ENCODE measurements around the gene ZNF665. TPM values are rescaled to one million over a fixed set of nuclear protein-coding genes. Genes with fewer than 3 reads are reported as not detected.
"Not testable (repeated sequence)": the region's sequence is repeated elsewhere in the genome, so short reads cannot be mapped to it uniquely, and the experiment has no call there.

ZNF665 gene
- total and polyA plus RNA-seq, 2 donors (not counting 3 experiments of a cell fraction or from before 2014, with no cell fraction given), result 1.3 to 2.1 TPM

DNA sequence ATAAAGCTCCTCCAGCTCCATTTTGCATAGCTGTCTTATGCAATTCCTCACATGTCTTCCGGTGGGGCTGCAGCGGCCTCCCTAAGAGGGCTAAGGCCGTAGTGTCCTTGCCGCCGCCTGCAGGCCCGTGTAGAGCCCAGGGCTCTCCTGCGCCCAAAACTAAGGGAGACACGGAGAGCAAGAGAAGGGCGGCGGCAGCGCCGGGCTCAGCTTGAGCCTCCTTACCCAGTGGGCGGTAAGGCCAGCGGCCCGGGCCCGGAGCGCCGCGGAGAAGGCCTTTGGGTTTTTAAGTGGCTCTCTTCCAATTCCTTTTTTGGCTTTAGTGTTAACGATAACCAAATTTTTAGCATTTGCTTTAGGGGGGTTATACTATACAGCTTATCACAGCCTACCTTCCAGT lies 31.4 kb upstream of the ZNF665 start:
- Histone ChIP-seq H3K9ac (replicated peaks; ENCODE audit: extremely low read depth, insufficient read depth, low read length) (no peak overlapping the region), H3K4me2 (ENCODE audit: insufficient read depth, low read length) (no peak overlapping the region), H3K27ac (ENCODE audit: insufficient read depth, low read depth, low read length) (no peak overlapping the region), H3K36me3 (ENCODE audit: control insufficient read depth in 2 of 2, extremely low read depth in 1 of 2, insufficient read depth in 2 of 2, low read length in 2 of 2) (no peaks in the 10 kb centered on the region), H3K79me2 (ENCODE audit: control insufficient read depth, insufficient read depth, low read length) (no peaks in the 10 kb centered on the region), H3K4me3 (replicated peaks in 1 of 3; ENCODE audit: insufficient read depth in 1 of 3, low read depth in 1 of 3, low read length in 3 of 3) (no peak overlapping the region), H3K9me1 (replicated peaks; ENCODE audit: control insufficient read depth, extremely low read depth, insufficient read depth, low read length) (no peaks in the 10 kb centered on the region), H3K27me3 (ENCODE audit: control insufficient read depth in 2 of 2, insufficient read depth in 2 of 2, low read length in 2 of 2) (no peaks in the 10 kb centered on the region), H3K4me1 (ENCODE audit: control insufficient read depth, extremely low read depth, insufficient read depth, low read length) (no peaks in the 10 kb centered on the region), H4K20me1 (replicated peaks; ENCODE audit: control insufficient read depth, extremely low read depth, insufficient read depth, low read length) (no peaks in the 10 kb centered on the region), H3K9me3 (replicated peaks; ENCODE audit: control insufficient read depth, insufficient read depth, low read length) (peaks cover 2% of the 10 kb centered on the region), H2AFZ (ENCODE audit: low read depth, low read length) (no peak overlapping the region)
- CTCF ChIA-PET, result interaction anchor here (1.3 kb wide), 1 partner anchor 148 kb away, joined by 3 read pairs; no protein-coding TSS in a partner anchor
- intact Hi-C loops (cut with micrococcal nuclease) (no loop called here), dilution Hi-C loops (cut with MboI; ENCODE audit: extremely low pct_ligation_motif_present, low sequenced_read_pairs) (no loop called here)
- POLR2A ChIA-PET, result no interaction called here
- FAIRE-seq (no peak), DNase-seq (ENCODE audit: low read depth, low spot score) (no peak)
- TF ChIP-seq, protein P1, sequence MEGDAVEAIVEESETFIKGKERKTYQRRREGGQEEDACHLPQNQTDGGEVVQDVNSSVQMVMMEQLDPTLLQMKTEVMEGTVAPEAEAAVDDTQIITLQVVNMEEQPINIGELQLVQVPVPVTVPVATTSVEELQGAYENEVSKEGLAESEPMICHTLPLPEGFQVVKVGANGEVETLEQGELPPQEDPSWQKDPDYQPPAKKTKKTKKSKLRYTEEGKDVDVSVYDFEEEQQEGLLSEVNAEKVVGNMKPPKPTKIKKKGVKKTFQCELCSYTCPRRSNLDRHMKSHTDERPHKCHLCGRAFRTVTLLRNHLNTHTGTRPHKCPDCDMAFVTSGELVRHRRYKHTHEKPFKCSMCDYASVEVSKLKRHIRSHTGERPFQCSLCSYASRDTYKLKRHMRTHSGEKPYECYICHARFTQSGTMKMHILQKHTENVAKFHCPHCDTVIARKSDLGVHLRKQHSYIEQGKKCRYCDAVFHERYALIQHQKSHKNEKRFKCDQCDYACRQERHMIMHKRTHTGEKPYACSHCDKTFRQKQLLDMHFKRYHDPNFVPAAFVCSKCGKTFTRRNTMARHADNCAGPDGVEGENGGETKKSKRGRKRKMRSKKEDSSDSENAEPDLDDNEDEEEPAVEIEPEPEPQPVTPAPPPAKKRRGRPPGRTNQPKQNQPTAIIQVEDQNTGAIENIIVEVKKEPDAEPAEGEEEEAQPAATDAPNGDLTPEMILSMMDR (IDR thresholded peaks at IDR 0.05; ENCODE audit: extremely low read depth in 1 of 2, insufficient read depth in 1 of 2, low read depth in 1 of 2, low read length in 2 of 2), result no peak
- TF ChIP-seq EZH2 (IDR thresholded peaks at IDR 0.05; ENCODE audit: borderline replicate concordance, low read depth, low read length, severe bottlenecking), result no peak
- BruUV-seq (replicated peaks), result no TSS peak

DNA sequence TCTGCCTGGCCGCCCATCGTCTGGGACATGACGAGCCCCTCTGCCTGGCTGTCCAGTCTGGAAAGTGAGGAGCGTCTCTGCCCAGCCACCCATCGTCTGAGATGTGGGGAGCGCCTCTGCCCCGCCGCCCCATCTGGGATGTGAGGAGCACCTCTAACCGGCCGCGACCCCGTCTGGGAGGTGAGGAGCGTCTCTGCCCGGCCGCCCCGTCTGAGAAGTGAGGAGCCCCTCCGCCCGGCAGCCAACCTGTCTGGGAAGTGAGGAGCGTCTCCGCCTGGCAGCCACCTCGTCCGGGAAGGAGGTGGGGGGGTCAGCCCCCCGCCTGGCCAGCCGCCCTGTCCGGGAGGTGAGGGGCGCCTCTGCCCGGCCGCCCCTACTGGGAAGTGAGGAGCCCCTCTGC lies 29.6 kb upstream of the ZNF665 start:
- H3K79me2 ChIP-seq (ENCODE audit: control insufficient read depth, insufficient read depth, low read length); H3K36me3 ChIP-seq (ENCODE audit: control insufficient read depth in 2 of 2, extremely low read depth in 1 of 2, insufficient read depth in 2 of 2, low read length in 2 of 2); H3K4me2 ChIP-seq (ENCODE audit: insufficient read depth, low read length); H3K27ac ChIP-seq (ENCODE audit: insufficient read depth, low read depth, low read length); H3K9me3 ChIP-seq (replicated peaks; ENCODE audit: control insufficient read depth, insufficient read depth, low read length); FAIRE-seq; H3K9me1 ChIP-seq (replicated peaks; ENCODE audit: control insufficient read depth, extremely low read depth, insufficient read depth, low read length); H3K27me3 ChIP-seq (ENCODE audit: control insufficient read depth in 2 of 2, insufficient read depth in 2 of 2, low read length in 2 of 2); DNase-seq (ENCODE audit: low read depth, low spot score); BruUV-seq (replicated peaks); POLR2A ChIA-PET; intact Hi-C loops (cut with micrococcal nuclease); dilution Hi-C loops (cut with MboI; ENCODE audit: extremely low pct_ligation_motif_present, low sequenced_read_pairs); H3K4me1 ChIP-seq (ENCODE audit: control insufficient read depth, extremely low read depth, insufficient read depth, low read length); H3K9ac ChIP-seq (replicated peaks; ENCODE audit: extremely low read depth, insufficient read depth, low read length); H4K20me1 ChIP-seq (replicated peaks; ENCODE audit: control insufficient read depth, extremely low read depth, insufficient read depth, low read length); CTCF ChIA-PET; H2AFZ ChIP-seq (ENCODE audit: low read depth, low read length); H3K4me3 ChIP-seq (replicated peaks in 1 of 3; ENCODE audit: insufficient read depth in 1 of 3, low read depth in 1 of 3, low read length in 3 of 3): not testable (repeated sequence)

Measured in endothelial cell of umbilical vein (primary cell).